Natural killer cell (primary cell): ENCODE results near the gene B3GALNT2. TPM values are rescaled to one million over a fixed set of nuclear protein-coding genes. Genes with fewer than 3 reads are reported as not detected.

ENCODE experiments used
- ATAC-seq, 3 donors: fragments of 150-1000 bp in 2 of 3; fragments of 200-7000 bp in 1 of 3; cut with Tn5 transposase; 1 replicate in 1 of 3; 2 replicates in 2 of 3; pipeline ENCODE4 v1.10.0; 2021; ENCODE audit warnings: mild to moderate bottlenecking in 2 of 3, moderate library complexity in 2 of 3
- DNase-seq, 2 donors: peaks; one replicate each; pipeline versions ENCODE4 v3.0.0 to v3.0.0-alpha.2; 2013 to 2021; ENCODE audit warnings: mixed read lengths in 1 of 2
- H3K27ac ChIP-seq: one replicate; pipeline ENCODE4 v1.5.1; 2013; ENCODE audit warnings: mild to moderate bottlenecking, low read length
- H3K27me3 ChIP-seq: one replicate; pipeline ENCODE4 v1.6.1; 2013; ENCODE audit warnings: low read length; ENCODE audit not compliant: control insufficient read depth, insufficient read depth
- H3K36me3 ChIP-seq: one replicate; pipeline ENCODE4 v1.6.1; 2013; ENCODE audit warnings: low read length; ENCODE audit not compliant: control insufficient read depth, insufficient read depth
- H3K4me1 ChIP-seq: one replicate; pipeline ENCODE4 v1.6.1; 2013; ENCODE audit warnings: low read length; ENCODE audit not compliant: control insufficient read depth, insufficient read depth
- H3K4me3 ChIP-seq: one replicate; pipeline ENCODE4 v1.5.1; 2013; ENCODE audit warnings: low read length
- H3K9me3 ChIP-seq: one replicate; pipeline ENCODE4 v1.6.1; 2013; ENCODE audit warnings: low read length; ENCODE audit not compliant: control insufficient read depth, insufficient read depth
- H3K27ac Mint-ChIP-seq, 2 donors: one replicate each; pipeline ENCODE4 v1.8.0; 2022; ENCODE audit warnings: mild to moderate bottlenecking in 2 of 2, mixed read lengths in 2 of 2, moderate library complexity in 1 of 2
- H3K27me3 Mint-ChIP-seq, 2 donors: one replicate each; pipeline ENCODE4 v1.8.0; 2022; ENCODE audit warnings: low read depth in 2 of 2, mixed read lengths in 2 of 2
- H3K36me3 Mint-ChIP-seq: one replicate; pipeline ENCODE4 v1.8.0; 2022; ENCODE audit warnings: mixed read lengths
- H3K4me1 Mint-ChIP-seq, 2 donors: one replicate each; pipeline ENCODE4 v1.8.0; 2022; ENCODE audit warnings: mixed read lengths in 2 of 2
- H3K4me3 Mint-ChIP-seq: one replicate; pipeline ENCODE4 v1.8.0; 2022; ENCODE audit warnings: mild to moderate bottlenecking, moderate library complexity, mixed read lengths
- H3K9me3 Mint-ChIP-seq, 2 donors: one replicate each; pipeline ENCODE4 v1.8.0; 2022; ENCODE audit warnings: mixed read lengths in 2 of 2
- WGBS: methylation state at CpG from one replicate; pipeline ENCODE4 v1.1.7; 2013; ENCODE audit warnings: missing lambda C conversion rate; ENCODE audit not compliant: insufficient coverage; 5-methylcytosine and 5-hydroxymethylcytosine counted together
- intact Hi-C: fragments of 100-400 bp; cut with micrococcal nuclease; formaldehyde crosslinking; loops from one replicate; pipeline ENCODE4 v1.14.2; 2022
- total RNA-seq, 4 donors: library from RNA; stranded (reverse); fragments of 120-200 nt in 1 of 4; gene quantifications; one replicate each; pipeline versions ENCODE4 v1.2.3 to v1.2.4, GENCODE V29; 2013 to 2022
- TF ChIP-seq, protein P1 (sequence below): fragments of 200-600 bp; IDR thresholded peaks from one replicate; pipeline ENCODE4 v1.8.0; 2022; ENCODE audit warnings: antibody characterized with exemption

The B3GALNT2 gene
- total RNA-seq, 3 donors from 2014 or later (not counting 1 experiment from before 2014, with no cell fraction given): 7.6 to 12.1 (median 8.8) TPM

GRCh38 chr1:235502601-235503402 is 1.4 kb downstream of the B3GALNT2 start:
- ATAC-seq: no peak
- TF ChIP-seq, protein P1, sequence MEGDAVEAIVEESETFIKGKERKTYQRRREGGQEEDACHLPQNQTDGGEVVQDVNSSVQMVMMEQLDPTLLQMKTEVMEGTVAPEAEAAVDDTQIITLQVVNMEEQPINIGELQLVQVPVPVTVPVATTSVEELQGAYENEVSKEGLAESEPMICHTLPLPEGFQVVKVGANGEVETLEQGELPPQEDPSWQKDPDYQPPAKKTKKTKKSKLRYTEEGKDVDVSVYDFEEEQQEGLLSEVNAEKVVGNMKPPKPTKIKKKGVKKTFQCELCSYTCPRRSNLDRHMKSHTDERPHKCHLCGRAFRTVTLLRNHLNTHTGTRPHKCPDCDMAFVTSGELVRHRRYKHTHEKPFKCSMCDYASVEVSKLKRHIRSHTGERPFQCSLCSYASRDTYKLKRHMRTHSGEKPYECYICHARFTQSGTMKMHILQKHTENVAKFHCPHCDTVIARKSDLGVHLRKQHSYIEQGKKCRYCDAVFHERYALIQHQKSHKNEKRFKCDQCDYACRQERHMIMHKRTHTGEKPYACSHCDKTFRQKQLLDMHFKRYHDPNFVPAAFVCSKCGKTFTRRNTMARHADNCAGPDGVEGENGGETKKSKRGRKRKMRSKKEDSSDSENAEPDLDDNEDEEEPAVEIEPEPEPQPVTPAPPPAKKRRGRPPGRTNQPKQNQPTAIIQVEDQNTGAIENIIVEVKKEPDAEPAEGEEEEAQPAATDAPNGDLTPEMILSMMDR: no peak
- Histone ChIP-seq H3K36me3 (no peaks in the 10 kb centered on the region), H3K4me3 (peak overlapping the region; percentile 98), H3K27me3 (no peaks in the 10 kb centered on the region), H3K4me1 (peaks cover 11% of the 10 kb centered on the region), H3K27ac (no peak overlapping the region), H3K9me3 (no peaks in the 10 kb centered on the region)
- intact Hi-C loops: loop anchor here (1.0 to 10.0 kb wide), 4 partner anchors 139 to 1128 kb away; partner anchors contain the start of genes COA6, ERO1B and LYST
- peak overlapping the region; percentile 94 to 98 for H3K27ac Mint-ChIP-seq
- WGBS: 45% methylated on average over 4 of the region's 5 CpGs
- DNase-seq: no peak
- H3K9me3 Mint-ChIP-seq: no peaks in the 10 kb centered on the region
- no peaks in the 10 kb centered on the region for H3K27me3 Mint-ChIP-seq
- H3K4me3 Mint-ChIP-seq: peak overlapping the region; percentile 99
- H3K36me3 Mint-ChIP-seq: no peaks in the 10 kb centered on the region
- H3K4me1 Mint-ChIP-seq: peaks cover 21 to 26% of the 10 kb centered on the region in 2 donors

DNA sequence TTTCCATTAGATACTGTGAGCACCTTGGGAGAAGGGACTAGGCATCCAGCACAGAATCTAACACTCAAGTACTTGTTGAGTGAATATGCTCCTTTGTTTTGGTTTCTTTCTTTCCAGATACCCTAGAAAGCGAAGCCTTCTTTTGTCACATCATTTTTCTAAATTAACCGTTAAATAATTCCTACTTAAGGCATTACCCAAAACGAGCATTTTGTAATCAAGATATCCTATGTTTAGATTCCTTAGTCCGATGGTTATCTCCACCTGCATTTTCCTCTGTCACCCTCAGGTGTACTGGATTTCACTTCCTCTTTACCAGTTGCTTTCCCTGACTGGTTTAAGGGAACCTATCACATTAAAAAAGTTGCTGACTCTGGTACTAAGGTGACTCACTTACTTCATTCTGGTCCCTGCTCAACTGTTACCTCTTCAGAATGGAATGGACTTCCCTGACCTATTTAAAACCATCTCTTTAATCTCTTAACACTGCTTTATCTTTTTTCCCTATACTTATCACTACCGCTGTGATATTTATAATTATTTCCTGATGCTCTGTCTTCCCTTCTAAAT is 3.2 kb downstream of the B3GALNT2 start:
- Histone ChIP-seq H3K27ac (no peak overlapping the region), H3K36me3 (no peaks in the 10 kb centered on the region), H3K9me3 (no peaks in the 10 kb centered on the region), H3K4me1 (peaks cover 11% of the 10 kb centered on the region), H3K4me3 (no peak overlapping the region), H3K27me3 (no peaks in the 10 kb centered on the region)
- Mint-ChIP-seq H3K27ac (no peak overlapping the region), H3K4me1 (peaks cover 21 to 26% of the 10 kb centered on the region in 2 donors), H3K36me3 (no peaks in the 10 kb centered on the region), H3K9me3 (no peaks in the 10 kb centered on the region), H3K27me3 (no peaks in the 10 kb centered on the region), H3K4me3 (no peak overlapping the region)
- 97% methylated on average over 5 of the region's 5 CpGs for WGBS
- TF ChIP-seq, protein P1: no peak
- intact Hi-C loops: loop anchor here (10.0 kb wide), 3 partner anchors 364 to 1126 kb away; partner anchors contain the start of genes COA6, ERO1B and LYST
- no peak for DNase-seq
- no peak for ATAC-seq

DNA sequence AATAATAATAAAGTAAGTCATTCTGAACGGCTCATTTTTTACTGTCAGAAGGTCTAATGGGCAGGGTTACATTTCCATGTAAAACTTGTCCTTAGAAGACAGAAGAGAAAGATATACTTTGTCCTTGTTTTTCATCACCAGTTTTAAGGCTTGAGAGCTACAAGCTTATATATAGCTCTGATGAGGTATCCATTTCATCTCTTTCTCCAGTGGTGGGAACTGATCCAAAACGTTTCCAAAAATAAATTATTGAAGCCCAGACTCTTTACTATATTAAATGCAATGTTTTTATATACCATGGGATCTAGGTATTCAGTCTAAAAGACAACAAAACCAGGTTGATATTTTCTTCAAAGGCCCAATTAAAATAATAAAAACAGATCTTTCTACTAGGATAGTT is 8.7 kb downstream of the B3GALNT2 start:
- Mint-ChIP-seq H3K9me3 (no peaks in the 10 kb centered on the region), H3K36me3 (peaks cover 8% of the 10 kb centered on the region), H3K4me1 (peaks cover 0 to 8% of the 10 kb centered on the region in 2 donors), H3K27me3 (no peaks in the 10 kb centered on the region), H3K27ac (no peak overlapping the region), H3K4me3 (no peak overlapping the region)
- TF ChIP-seq, protein P1: no peak
- ATAC-seq: no peak
- Histone ChIP-seq H3K9me3 (no peaks in the 10 kb centered on the region), H3K27ac (no peak overlapping the region), H3K36me3 (peaks cover 9% of the 10 kb centered on the region), H3K4me1 (no peaks in the 10 kb centered on the region), H3K27me3 (no peaks in the 10 kb centered on the region), H3K4me3 (no peak overlapping the region)
- intact Hi-C loops: no loop called here
- WGBS: 100% methylated on average over 1 of the region's 2 CpGs
- DNase-seq: no peak
